Smooth muscle cell (in vitro differentiated cells): ENCODE data around the gene TENM3. TPM values are rescaled to one million over a fixed set of nuclear protein-coding genes. Genes with fewer than 3 reads are reported as not detected.

Experiments used
- DNase-seq: peaks from one replicate; lab custom pipeline; 2025; ENCODE audit not compliant: unreplicated experiment; lab: John Stamatoyannopoulos, UW
- H2AFZ ChIP-seq: fragments of 200-600 bp; sonication (generic); 2 replicates; pipeline ENCODE4 v1.6.0; 2016; ENCODE audit warnings: antibody characterized with exemption, low read depth, mild to moderate bottlenecking
- H3F3A ChIP-seq: fragments of 200-600 bp; sonication (generic); 2 replicates; pipeline ENCODE4 v1.6.0; 2017; ENCODE audit warnings: antibody characterized with exemption, low read depth
- H3K27ac ChIP-seq: fragments of 200-600 bp; sonication (generic); 2 replicates; pipeline ENCODE4 v1.5.1; 2016; ENCODE audit warnings: low read depth, mild to moderate bottlenecking
- H3K27me3 ChIP-seq: fragments of 200-600 bp; sonication (generic); 2 replicates; pipeline ENCODE4 v1.6.1; 2016; ENCODE audit warnings: low read depth, mild to moderate bottlenecking
- H3K36me3 ChIP-seq: fragments of 200-600 bp; sonication (generic); 2 replicates; pipeline ENCODE4 v1.5.1; 2016; ENCODE audit warnings: low read depth
- H3K4me1 ChIP-seq: fragments of 200-600 bp; sonication (generic); 2 replicates; pipeline ENCODE4 v1.5.1; 2016; ENCODE audit warnings: low read depth
- H3K4me2 ChIP-seq: fragments of 200-600 bp; sonication (generic); 2 replicates; pipeline ENCODE4 v1.6.0; 2016; ENCODE audit warnings: mild to moderate bottlenecking
- H3K4me3 ChIP-seq: fragments of 200-600 bp; sonication (generic); 2 replicates; pipeline ENCODE4 v1.5.1; 2016; ENCODE audit warnings: mild to moderate bottlenecking
- H3K79me2 ChIP-seq: fragments of 200-600 bp; sonication (generic); 2 replicates; pipeline ENCODE4 v1.6.0; 2016; ENCODE audit warnings: low read depth, mild to moderate bottlenecking
- H3K9ac ChIP-seq: fragments of 200-600 bp; sonication (generic); 2 replicates; pipeline ENCODE4 v1.6.0; 2016; ENCODE audit warnings: low read depth
- H3K9me3 ChIP-seq: fragments of 200-600 bp; sonication (generic); replicated peaks from 2 replicates; pipeline ENCODE4 v1.5.1; 2016; ENCODE audit warnings: low read depth
- H4K20me1 ChIP-seq: fragments of 200-600 bp; sonication (generic); 2 replicates; pipeline ENCODE4 v1.6.0; 2016; ENCODE audit warnings: low read depth
- CTCF ChIP-seq: fragments of 200-600 bp; sonication (generic); IDR thresholded peaks from 2 replicates; pipeline ENCODE4 v1.5.1; 2017; ENCODE audit warnings: borderline replicate concordance, mild to moderate bottlenecking, antibody characterized with exemption; ENCODE audit not compliant: insufficient read depth, poor library complexity, severe bottlenecking
- WGBS: methylation state at CpG from one replicate; pipeline ENCODE4 v1.1.7; 2016; ENCODE audit warnings: low lambda C conversion rate; 5-methylcytosine and 5-hydroxymethylcytosine counted together
- polyA plus RNA-seq: library from polyadenylated mRNA; unstranded; fragments of >200 nt; fragmentation: Nextera tagmentation; extraction: Ambion mirVana; gene quantifications from 2 replicates; pipeline ENCODE4 v1.2.1, GENCODE V29; 2016
- total RNA-seq: library from RNA; depleted of rRNA; stranded (reverse); fragments of >200 nt; gene quantifications from 2 replicates; pipeline ENCODE4 v1.2.3, GENCODE V29; 2014

TENM3 gene
- total and polyA plus RNA-seq, 2 experiments from 2014 or later = 46.9 to 295 TPM

GRCh38 chr4:182802621-182803020 lies 559.4 kb downstream of the TENM3 start:
- Histone ChIP-seq H3K79me2 (no peaks in the 10 kb centered on the region), H2AFZ (no peak overlapping the region), H3K27ac (no peak overlapping the region), H3F3A (no peaks in the 10 kb centered on the region), H3K9me3 (no peaks in the 10 kb centered on the region), H3K9ac (no peak overlapping the region), H3K36me3 (peaks cover 13% of the 10 kb centered on the region), H4K20me1 (no peaks in the 10 kb centered on the region), H3K4me2 (no peak overlapping the region), H3K4me1 (no peaks in the 10 kb centered on the region), H3K27me3 (no peaks in the 10 kb centered on the region), H3K4me3 (no peak overlapping the region)
- TF ChIP-seq CTCF = no peak
- no peak for DNase-seq

- Histone ChIP-seq H3K27ac (no peak overlapping the region), H3F3A (no peaks in the 10 kb centered on the region), H3K4me2 (no peak overlapping the region), H3K4me1 (no peaks in the 10 kb centered on the region), H3K9me3 (no peaks in the 10 kb centered on the region), H2AFZ (no peak overlapping the region), H3K9ac (no peak overlapping the region), H3K79me2 (no peaks in the 10 kb centered on the region), H4K20me1 (no peaks in the 10 kb centered on the region), H3K27me3 (no peaks in the 10 kb centered on the region), H3K4me3 (no peak overlapping the region), H3K36me3 (peaks cover 7% of the 10 kb centered on the region)
- no peak for DNase-seq
- 56% methylated on average over 6 of the region's 6 CpGs for WGBS
- TF ChIP-seq CTCF = no peak
Observed at GRCh38 chr4:182803235-182803634, 560.0 kb downstream of the TENM3 start.

- Histone ChIP-seq H3K4me2 (no peak overlapping the region), H3K4me3 (no peak overlapping the region), H3K9me3 (no peaks in the 10 kb centered on the region), H3K27ac (no peak overlapping the region), H3K36me3 (no peaks in the 10 kb centered on the region), H3K4me1 (no peaks in the 10 kb centered on the region), H3F3A (no peaks in the 10 kb centered on the region), H4K20me1 (no peaks in the 10 kb centered on the region), H2AFZ (no peak overlapping the region), H3K27me3 (no peaks in the 10 kb centered on the region), H3K9ac (no peak overlapping the region), H3K79me2 (no peaks in the 10 kb centered on the region)
- TF ChIP-seq CTCF = no peak
- WGBS = 95% methylated on average over 8 of the region's 8 CpGs
- no peak for DNase-seq
Observed at GRCh38 chr4:182804131-182804530, 560.9 kb downstream of the TENM3 start.

GRCh38 chr4:182805321-182805720 lies 562.1 kb downstream of the TENM3 start:
- no peaks in the 10 kb centered on the region for H3K27me3 ChIP-seq
- H3K4me3 ChIP-seq = no peak overlapping the region
- no peaks in the 10 kb centered on the region for H3K9me3 ChIP-seq
- 84% methylated on average over 9 of the region's 9 CpGs for WGBS
- no peaks in the 10 kb centered on the region for H3K36me3 ChIP-seq
- H3K4me1 ChIP-seq = no peaks in the 10 kb centered on the region
- H3K9ac ChIP-seq = no peak overlapping the region
- no peak for DNase-seq
- no peaks in the 10 kb centered on the region for H3K79me2 ChIP-seq
- no peak overlapping the region for H3K27ac ChIP-seq
- TF ChIP-seq CTCF = no peak
- H3K4me2 ChIP-seq = no peak overlapping the region
- no peak overlapping the region for H2AFZ ChIP-seq
- H4K20me1 ChIP-seq = no peaks in the 10 kb centered on the region
- no peaks in the 10 kb centered on the region for H3F3A ChIP-seq
